Measurements from ENCODE around the gene ASPHD2.
"Not testable (repeated sequence)": the region's sequence is repeated elsewhere in the genome, so short reads cannot be mapped to it uniquely, and the experiment has no call there.

ASPHD2 gene

DNA sequence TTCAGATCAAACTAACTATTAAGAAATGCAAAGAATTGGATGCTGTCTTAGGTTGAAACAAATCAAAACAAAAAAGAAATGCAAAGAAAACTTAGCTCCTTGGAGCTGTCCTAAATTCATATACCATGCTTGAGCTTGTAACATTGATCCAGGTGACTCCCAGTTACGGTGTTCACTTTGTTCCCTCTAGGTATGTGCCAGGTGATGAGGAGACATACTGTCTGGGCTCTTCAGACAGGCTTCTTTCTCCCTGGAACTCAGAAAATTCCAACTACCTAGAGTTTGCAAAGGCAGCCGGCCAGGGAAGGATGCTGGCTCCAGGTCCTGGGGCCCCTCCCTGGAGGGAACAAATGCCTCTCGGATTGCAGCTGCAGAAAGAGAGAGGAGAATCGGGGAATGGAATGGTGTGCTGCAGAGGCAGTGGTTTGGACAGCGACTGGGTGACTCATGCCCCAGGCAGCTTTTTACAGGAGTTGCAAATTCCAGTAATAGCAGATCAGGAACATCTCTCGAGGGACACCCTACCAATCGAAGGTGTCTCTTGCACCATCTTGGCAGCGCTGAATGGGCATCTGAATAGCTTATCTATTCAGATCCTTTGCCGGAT, 12.3 kb upstream of the ASPHD2 start:
- DNase-seq, result no peak

- no peak for DNase-seq
Measured at GRCh38 chr22:26417406-26417805, 11.7 kb upstream of the ASPHD2 start.

DNA sequence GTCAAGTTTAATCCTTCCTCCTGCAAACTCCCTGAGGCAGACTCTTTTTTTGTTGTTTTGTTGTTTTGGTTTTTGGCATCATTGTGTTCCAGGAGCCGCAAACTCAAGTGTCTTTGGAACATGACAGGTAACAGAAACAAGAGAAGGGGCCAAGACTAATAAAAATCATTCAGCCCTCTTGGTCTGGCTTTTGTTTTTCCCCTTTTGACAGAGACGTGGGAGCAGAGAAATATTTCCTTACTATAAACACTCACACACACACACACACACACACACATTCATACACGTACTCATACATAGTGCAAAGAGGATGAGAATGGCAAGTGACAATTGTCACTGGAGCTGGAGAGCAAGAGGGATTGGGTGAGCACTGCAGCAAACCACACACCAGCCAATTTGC, 10.4 kb upstream of the ASPHD2 start:
- no peak for DNase-seq

DNA sequence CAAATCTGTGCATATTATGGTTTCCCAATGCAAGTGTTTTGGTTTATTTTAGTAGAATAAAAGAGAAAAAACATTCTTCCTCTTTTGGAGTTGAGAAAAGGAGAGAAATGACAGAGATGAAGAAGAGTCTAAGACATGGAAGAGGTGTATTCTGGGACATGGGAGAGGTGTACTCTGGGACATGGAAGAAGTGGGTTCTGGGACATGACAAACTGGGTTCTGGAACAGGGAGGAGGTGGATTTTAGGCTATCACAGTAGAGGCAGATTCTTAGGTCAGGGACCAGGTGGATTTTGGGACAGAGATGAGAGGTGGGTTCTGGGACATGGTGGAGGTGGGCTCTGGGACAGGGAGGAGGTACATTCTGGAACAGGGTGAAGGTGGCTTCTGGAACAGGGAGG, 2.1 kb upstream of the ASPHD2 start:
- no peak for DNase-seq

DNA sequence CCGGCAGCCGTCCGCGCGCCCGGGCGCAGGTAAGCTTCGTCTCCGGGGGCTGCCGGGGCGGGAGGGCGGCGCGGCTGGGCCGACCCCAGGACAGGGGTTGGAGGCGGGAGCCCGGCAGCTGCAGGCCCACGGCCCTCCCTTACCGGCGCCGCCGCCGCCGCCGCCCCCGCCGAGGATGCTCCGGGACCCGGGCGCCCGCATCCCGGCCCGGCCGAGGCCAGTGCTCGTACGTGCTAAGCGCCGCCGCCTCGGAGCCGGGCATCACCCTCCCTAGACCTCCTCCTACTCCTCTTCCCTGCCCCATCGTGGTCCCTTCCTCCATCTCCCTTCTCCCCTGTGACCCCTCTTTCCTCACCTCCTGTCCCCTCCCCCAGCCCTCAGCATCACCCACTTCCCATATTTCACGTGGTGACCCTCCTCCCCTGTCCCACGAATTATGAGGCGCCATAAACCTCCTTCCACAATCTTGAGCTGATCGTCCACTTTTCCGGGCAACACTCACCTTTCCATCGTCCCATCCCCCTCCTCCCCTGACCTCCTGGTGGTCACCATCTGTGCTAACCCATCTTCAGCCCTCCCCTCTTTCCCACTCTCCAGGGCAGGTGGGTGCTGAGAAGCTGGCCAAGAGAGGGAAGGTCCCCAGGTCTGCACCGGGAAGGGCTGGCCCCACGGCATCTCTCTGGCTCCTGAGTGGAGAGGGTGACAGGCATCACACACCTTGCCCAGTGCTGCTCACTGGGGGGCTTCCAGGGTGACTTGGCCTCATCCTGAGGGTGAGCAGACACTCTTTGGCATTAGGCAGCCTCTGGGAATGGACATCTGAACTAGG, 612 bp downstream of the ASPHD2 start:
- DNase-seq, result no peak

DNA sequence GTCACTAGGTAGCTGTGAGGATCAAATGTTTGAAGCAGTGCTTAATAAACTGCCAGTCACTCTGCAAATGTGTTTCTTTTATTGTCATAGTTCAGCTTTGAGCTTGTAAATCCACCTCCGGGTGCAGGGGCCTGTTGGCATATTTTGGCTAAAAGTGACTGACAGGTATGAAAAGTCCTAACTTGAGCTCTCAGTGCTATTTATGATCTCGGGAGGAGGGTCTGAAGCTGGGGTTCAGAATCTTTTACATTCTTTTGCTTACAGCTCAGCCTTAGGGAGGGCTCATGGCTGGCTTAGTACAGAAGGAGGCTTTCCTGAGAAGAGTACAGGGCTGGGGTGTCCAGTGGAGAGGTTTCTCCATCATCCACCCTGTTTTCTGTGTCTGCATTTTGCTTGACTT, 1.5 kb downstream of the ASPHD2 start:
- no peak for DNase-seq

GRCh38 chr22:26431261-26431995, 2.4 kb downstream of the ASPHD2 start:
- no peak for DNase-seq

DNA sequence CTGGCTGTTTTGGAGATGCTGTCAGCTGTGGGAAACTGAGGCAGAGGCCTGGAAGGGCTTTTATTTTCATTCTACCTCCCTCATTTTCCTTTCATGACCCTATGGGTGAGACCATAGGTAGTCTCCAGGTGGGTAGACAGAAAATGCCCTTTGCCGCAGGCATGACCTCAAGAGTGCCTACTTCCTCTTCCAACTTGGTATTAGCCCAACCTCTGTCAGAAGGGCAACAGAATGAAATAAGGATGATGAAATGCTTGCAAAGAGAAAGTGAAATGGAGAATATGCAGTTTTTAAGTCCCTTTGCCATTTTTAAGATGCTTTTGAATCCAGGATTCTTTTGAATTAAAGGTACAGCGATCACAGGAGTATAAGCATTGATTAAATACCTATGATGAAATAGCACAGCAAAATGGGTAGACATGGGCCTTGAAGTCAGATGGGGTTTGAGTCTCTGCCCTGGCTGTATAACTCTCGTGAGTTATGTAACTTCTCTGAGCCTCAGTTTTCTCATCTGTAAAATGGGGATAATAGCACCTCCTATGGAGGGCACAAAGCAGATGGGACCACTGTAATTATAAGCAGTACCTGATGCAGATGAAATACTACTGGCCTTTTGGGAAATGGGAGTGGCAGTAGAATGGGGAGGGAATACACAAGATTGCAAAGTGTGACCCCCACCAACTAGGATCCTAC, 3.7 kb downstream of the ASPHD2 start:
- DNase-seq, result no peak

DNA sequence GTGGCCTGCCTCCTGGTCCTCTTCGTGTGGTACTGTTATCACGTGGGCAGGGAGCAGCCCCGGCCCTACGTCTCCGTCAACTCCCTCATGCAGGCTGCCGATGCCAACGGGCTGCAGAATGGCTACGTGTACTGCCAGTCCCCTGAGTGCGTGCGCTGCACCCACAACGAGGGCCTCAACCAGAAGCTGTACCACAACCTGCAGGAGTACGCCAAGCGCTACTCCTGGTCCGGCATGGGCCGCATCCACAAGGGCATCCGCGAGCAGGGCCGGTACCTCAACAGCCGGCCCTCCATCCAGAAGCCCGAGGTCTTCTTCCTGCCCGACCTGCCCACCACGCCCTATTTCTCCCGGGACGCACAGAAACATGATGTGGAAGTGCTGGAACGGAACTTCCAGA, 4.7 kb downstream of the ASPHD2 start:
- DNase-seq, result no peak

DNA sequence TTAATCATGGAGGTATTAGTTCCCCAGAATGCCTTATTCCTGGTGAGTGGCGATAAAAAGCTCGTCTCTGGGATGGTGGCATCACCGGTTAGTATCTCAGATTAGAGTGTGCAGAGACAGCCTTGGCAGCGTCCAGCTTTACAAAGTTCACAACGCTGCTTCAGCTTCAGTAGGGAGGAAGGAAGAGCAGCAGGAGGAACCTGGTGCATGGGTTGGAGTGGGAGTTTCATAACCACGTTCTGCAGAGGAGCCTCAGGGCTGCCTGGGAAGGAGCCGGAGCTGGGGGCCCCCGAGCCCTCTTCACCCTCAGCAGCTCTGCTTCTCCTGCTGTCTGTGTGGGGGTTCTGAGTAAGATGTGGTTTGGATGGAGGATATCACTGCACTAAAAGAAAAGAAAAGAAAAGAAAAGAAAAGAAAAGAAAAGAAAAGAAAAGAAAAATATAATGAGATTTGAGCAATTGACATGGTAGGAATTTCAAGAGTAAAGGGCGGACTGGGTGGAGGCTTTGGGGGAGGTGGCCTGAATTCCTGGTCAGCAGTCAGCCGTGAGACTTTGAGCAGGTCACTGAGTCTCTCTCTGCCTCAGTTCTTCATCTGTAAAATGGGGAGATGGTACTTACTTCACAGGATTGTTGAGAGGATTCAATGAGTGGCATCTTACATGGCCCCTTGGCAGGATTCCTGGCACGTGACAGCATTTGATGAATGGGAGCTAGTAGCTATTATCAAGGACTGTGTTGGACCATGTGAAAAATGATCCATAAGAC, 6.5 kb downstream of the ASPHD2 start:
- no peak for DNase-seq

- no peak for DNase-seq
Measured at GRCh38 chr22:26436903-26437515, 7.9 kb downstream of the ASPHD2 start.

DNA sequence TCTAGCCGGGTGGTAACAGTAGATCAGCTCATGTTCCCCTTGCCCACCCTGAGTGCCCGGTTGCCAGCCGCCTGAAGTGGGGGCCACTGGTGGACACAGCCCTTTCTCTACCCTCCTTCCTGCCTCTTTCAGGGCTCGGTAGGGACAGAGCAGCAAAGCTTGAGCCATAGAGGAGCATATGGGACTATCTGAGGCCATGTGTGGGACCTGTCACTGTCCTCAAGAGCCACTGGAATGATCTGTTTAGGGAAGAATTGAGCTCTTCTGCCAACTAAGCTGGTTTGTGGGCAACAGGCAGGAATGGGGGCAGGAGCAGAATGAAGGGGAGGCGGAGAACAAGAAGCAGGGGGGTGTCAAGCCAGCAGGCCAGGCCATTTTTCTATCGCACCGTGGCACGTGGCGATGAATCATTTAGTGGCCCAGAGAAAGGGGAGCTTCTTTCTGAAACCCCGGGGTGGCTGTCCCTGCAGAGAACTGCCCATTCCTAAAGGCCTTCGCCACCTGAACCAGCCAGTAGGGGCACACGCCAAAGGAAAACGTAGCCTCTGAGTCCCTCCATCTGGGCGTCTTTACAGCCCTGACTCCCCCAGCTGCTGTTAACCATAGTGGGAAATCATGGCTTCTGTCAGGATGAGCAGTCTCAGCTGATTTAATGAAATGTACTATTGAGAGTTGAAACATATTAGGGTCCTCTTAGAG, 8.8 kb downstream of the ASPHD2 start:
- no peak for DNase-seq

GRCh38 chr22:26438776-26439175, 9.7 kb downstream of the ASPHD2 start:
- DNase-seq, result not testable (repeated sequence)

DNA sequence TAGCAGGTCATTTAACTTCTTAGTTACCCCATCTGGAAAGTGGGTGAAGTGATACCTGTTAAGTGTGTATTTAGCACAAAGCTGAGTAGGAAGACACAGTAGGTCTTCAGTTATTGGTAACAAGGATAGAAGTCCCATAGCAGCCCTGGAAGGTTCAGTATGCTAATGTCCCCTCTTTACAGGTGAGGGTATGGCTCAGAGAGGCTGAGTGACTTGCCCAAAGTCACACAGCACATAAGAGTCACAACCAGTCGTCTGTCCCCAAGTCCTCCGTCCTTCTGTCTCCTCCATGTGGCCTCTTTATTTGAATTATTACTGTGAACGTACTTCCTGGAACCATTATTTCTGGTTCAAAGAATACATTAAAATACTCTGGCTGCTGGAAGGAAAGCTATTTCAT, 10.5 kb downstream of the ASPHD2 start:
- no peak for DNase-seq

- no peak for DNase-seq
Measured at GRCh38 chr22:26442086-26442756, 13.2 kb downstream of the ASPHD2 start.

DNA sequence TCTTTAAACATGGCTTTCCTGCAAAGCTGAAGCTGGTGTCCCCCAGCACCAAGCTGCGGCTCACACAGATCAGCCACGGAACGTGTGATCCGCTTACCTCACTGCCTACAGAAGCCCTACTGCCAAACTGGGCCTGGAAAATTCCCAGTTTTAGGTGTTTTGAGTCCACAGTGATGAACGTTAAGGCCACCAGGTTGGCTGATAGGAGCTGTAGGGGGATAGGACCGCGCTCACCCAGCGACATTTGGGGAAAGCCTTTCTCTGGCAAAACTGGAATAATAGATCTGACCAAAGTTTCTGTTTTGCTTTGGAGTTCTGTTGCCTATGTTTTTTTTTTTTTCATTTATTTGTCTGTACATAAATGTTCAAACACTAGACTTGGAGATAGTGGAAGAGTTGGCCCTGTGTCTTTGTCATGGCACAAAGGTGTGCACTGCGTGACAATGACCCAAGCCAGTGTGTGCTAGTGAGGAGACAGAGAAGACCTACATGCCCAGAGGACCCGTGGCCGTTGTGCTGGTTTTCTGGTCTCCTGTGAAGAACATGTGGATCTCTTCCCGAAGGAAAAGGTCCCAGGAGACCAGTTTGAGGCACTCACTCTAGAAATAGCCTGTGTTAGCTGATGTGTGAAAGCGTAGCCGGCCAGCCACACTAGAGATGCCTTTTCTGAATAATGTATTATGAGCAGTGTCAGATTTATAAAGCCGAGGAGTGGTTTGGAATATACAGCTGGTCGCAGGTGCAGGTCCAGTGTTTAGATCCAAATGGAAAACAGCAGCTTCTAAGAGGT, 15.0 kb downstream of the ASPHD2 start:
- DNase-seq, result no peak

DNA sequence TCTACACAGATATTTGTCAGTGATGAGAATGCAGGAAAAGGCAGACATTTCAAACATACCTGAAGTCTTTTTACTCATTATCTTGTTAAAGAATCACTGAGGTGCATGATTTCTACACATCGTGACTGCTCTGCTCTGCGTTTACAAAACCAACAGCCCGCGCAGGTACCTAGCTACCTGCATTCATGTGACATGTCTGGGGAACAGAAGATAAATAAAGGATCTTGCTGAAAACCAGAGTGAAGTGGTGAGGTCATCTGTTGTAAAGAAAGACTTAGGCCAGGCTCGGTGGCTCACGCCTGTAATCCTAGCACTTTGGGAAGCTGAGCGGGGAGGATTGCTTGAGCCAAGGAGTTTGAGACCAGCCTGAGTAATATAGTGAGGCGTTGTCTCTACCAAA, 15.7 kb downstream of the ASPHD2 start:
- no peak for DNase-seq

DNA sequence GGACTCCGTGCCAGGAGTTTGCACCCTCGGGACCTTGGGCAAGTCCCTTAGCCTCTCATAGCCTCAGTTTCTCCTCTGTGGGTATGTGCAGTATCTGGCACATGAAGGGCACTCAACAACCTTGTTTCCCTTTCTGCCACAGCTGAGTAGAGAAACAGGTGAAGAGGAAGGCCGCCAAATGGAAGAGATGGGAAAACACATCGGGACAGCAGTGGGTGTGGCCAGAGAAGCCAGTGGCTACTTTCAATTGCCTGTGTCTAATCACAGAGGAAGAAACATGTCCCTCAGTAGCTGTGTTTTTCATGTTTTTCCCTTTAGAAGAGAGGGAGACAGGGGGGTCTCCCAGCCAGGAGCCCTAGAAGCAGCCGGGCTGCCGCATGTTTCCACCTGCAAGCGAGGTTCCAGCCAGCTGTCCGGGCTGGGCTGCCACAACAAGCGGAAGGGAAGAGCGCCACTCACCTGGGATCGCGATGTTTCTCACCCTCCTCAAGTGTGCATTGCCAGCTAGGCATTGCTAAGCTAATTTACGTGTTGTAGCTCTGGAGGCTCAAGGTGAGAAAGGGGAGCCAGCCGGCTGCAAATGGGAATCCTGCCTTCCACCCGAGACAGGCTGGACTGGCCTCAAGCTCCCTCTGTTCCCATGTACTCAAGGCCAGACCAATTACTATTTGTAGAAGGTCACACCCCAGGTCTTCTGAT, 16.7 kb downstream of the ASPHD2 start:
- DNase-seq, result no peak

DNA sequence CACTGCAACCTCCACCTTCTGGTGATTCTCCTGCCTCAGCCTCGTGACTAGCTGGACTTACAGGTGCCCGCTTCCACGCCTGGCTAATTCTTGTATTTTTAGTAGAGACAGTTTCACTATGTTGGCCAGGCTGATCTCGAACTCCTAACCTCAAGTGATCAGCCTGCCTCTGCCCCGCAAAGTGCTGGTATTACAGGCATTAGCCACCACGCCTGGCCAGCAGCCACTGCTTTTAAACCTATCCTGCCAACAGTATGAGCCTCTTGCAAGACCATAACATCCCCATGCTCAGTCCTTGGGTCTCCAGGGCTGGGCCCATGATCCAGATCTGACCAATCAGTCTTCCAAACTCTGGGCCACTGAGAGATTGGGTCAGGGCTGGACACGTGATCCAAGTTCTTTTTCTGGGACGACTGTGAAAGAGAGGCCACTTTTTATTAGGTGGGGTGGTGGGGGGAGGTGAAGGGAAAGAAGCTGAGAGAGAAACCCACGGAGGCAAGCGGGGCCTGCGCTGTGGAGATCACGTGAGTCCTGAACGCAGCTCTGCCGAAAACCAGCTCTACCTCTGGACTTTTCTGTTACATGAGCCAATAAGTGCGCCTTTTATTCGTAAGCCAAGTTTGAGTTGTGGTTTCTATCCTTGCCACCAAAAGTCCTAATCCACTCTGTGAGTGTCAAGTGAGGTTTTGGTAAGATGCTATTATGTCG, 17.9 kb downstream of the ASPHD2 start:
- no peak for DNase-seq

Measured in activated CD4-positive, CD25-positive, alpha-beta regulatory T cell (primary cell).